SK-N-SH treated with all-trans-retinoic acid at 6 μM for 48 hours (cell line): Measurements from ENCODE around the gene CD300LF.
A peak's percentile ranks its signal among the peaks of the same experiment; 100 is the strongest.

Experiments
- ATAC-seq: fragments of 200-7000 bp; cut with Tn5 transposase; 3 replicates; pipeline ENCODE4 v1.9.1; 2020; ENCODE audit warnings: mild to moderate bottlenecking, moderate library complexity
- ARNTL ChIP-seq: fragments of 450-650 bp; formaldehyde crosslinking; IDR thresholded peaks from 2 replicates; pipeline ENCODE4 v1.5.0; 2020; ENCODE audit warnings: low read depth, mild to moderate bottlenecking, moderate library complexity, borderline replicate concordance
- BACH2 ChIP-seq: fragments of 250-450 bp; sonication (Bioruptor Pico); IDR thresholded peaks from 2 replicates; pipeline ENCODE4 v1.9.0; 2021; ENCODE audit warnings: mild to moderate bottlenecking, borderline replicate concordance
- CREB5 ChIP-seq: fragments of 250-450 bp; sonication (Bioruptor Pico); IDR thresholded peaks from 2 replicates; pipeline ENCODE4 v1.5.1; 2020; ENCODE audit warnings: low read depth, mild to moderate bottlenecking, moderate library complexity
- CSDC2 ChIP-seq: fragments of 250-450 bp; sonication (Bioruptor Pico); IDR thresholded peaks from 2 replicates; pipeline ENCODE4 v1.5.0; 2020; ENCODE audit warnings: mild to moderate bottlenecking, moderate library complexity
- CSRNP3 ChIP-seq: fragments of 250-450 bp; sonication (Bioruptor Pico); IDR thresholded peaks from 2 replicates; pipeline ENCODE4 v1.5.1; 2021; ENCODE audit warnings: mild to moderate bottlenecking, moderate library complexity
- ESRRG ChIP-seq: fragments of 250-450 bp; sonication (Bioruptor Pico); IDR thresholded peaks from 2 replicates; pipeline ENCODE4 v1.6.1; 2021; ENCODE audit warnings: mild to moderate bottlenecking
- GLIS3 ChIP-seq: fragments of 250-450 bp; sonication (Bioruptor Pico); IDR thresholded peaks from 2 replicates; pipeline ENCODE4 v1.5.0; 2020; ENCODE audit warnings: mild to moderate bottlenecking, moderate library complexity
- ISL1 ChIP-seq: fragments of 250-450 bp; sonication (Bioruptor Pico); IDR thresholded peaks from 2 replicates; pipeline ENCODE4 v2.1.2; 2022; ENCODE audit warnings: mild to moderate bottlenecking, moderate library complexity
- OSR1 ChIP-seq: fragments of 250-450 bp; sonication (Bioruptor Pico); IDR thresholded peaks from 2 replicates; pipeline ENCODE4 v1.8.0; 2022; ENCODE audit warnings: moderate library complexity, mild to moderate bottlenecking, inconsistent platforms
- PATZ1 ChIP-seq: fragments of 250-450 bp; sonication (Bioruptor Pico); IDR thresholded peaks from 2 replicates; pipeline ENCODE4 v1.8.0; 2020; ENCODE audit warnings: mild to moderate bottlenecking, moderate library complexity, borderline replicate concordance
- POU6F1 ChIP-seq: fragments of 250-450 bp; sonication (Bioruptor Pico); IDR thresholded peaks from 2 replicates; pipeline ENCODE4 v1.8.0; 2021; ENCODE audit warnings: low read depth, mild to moderate bottlenecking, moderate library complexity, borderline replicate concordance
- PPARA ChIP-seq: fragments of 250-450 bp; sonication (Bioruptor Pico); IDR thresholded peaks from 2 replicates; pipeline ENCODE4 v1.5.0; 2020; ENCODE audit warnings: mild to moderate bottlenecking, borderline replicate concordance
- RARB ChIP-seq: fragments of 250-450 bp; sonication (Bioruptor Pico); IDR thresholded peaks from 2 replicates; pipeline ENCODE4 v1.8.0; 2021; ENCODE audit warnings: mild to moderate bottlenecking, moderate library complexity
- TOX ChIP-seq: fragments of 250-450 bp; sonication (Bioruptor Pico); IDR thresholded peaks from 2 replicates; pipeline ENCODE4 v1.8.0; 2021; ENCODE audit warnings: mild to moderate bottlenecking, moderate library complexity, borderline replicate concordance
- TSHZ2 ChIP-seq: fragments of 250-450 bp; sonication (Bioruptor Pico); IDR thresholded peaks from 2 replicates; pipeline ENCODE4 v1.5.0; 2020; ENCODE audit warnings: mild to moderate bottlenecking, moderate library complexity
- ZFP3 ChIP-seq: fragments of 250-450 bp; sonication (Bioruptor Pico); IDR thresholded peaks from 2 replicates; pipeline ENCODE4 v1.5.0; 2020; ENCODE audit warnings: mild to moderate bottlenecking, moderate library complexity
- ZFP30 ChIP-seq: fragments of 450-650 bp; formaldehyde crosslinking; IDR thresholded peaks from 2 replicates; pipeline ENCODE4 v1.5.0; 2022; ENCODE audit warnings: mild to moderate bottlenecking, moderate library complexity
- ZNF565 ChIP-seq: fragments of 450-650 bp; formaldehyde crosslinking; conservative IDR thresholded peaks from 2 replicates; pipeline ENCODE4 v1.5.0; 2020; ENCODE audit warnings: low read depth, mild to moderate bottlenecking, moderate library complexity
- ZNF70 ChIP-seq: fragments of 450-650 bp; formaldehyde crosslinking; IDR thresholded peaks from 2 replicates; pipeline ENCODE4 v1.5.0; 2020; ENCODE audit warnings: mild to moderate bottlenecking, moderate library complexity

Gene CD300LF

GRCh38 chr17:74671031-74671771 is 41.5 kb downstream of the CD300LF start (continued):
- peak; percentile 38; the same call in 1 of the 2 replicates for TF ChIP-seq POU6F1 (CRISPR knock-in tag)
- TF ChIP-seq PPARA, result peak; percentile 96
- TF ChIP-seq CSRNP3, result peak; percentile 51; the same call in 1 of the 2 replicates
- no peak for TF ChIP-seq RARB (CRISPR knock-in tag)
- peak; percentile 94 for TF ChIP-seq ZFP3 (CRISPR knock-in tag)
- TF ChIP-seq BACH2 (CRISPR knock-in tag), result peak; percentile 85; the same call in 1 of the 2 replicates
- peak; percentile 63; the same call in 1 of the 2 replicates for TF ChIP-seq ARNTL (CRISPR knock-in tag)
- peak; percentile 71; the same call in 1 of the 2 replicates for TF ChIP-seq ZFP30 (CRISPR knock-in tag)
- 0 out of 2 replicates have a peak, but pooled peaks have one; percentile 37 for TF ChIP-seq ZNF70 (CRISPR knock-in tag)
- peak; percentile 95 for TF ChIP-seq ZNF565 (CRISPR knock-in tag)

- no peak for ATAC-seq
- TF ChIP-seq GLIS3 (CRISPR knock-in tag) (no peak), POU6F1 (CRISPR knock-in tag) (no peak), TSHZ2 (CRISPR knock-in tag) (no peak), ZFP30 (CRISPR knock-in tag) (no peak), OSR1 (no peak), RARB (CRISPR knock-in tag) (no peak), ESRRG (CRISPR knock-in tag) (no peak), CSDC2 (CRISPR knock-in tag) (no peak)
- TF ChIP-seq, all 23 proteins: peak for 0
Measured at GRCh38 chr17:74670329-74670728, 42.4 kb downstream of the CD300LF start.

GRCh38 chr17:74663561-74663960 is 49.2 kb downstream of the CD300LF start:
- no peak for ATAC-seq
- TF ChIP-seq TOX (no peak), ISL1 (no peak), PATZ1 (CRISPR knock-in tag) (no peak), POU6F1 (CRISPR knock-in tag) (no peak), BACH2 (CRISPR knock-in tag) (no peak), CREB5 (CRISPR knock-in tag) (no peak), GLIS3 (CRISPR knock-in tag) (no peak), ESRRG (CRISPR knock-in tag) (no peak), ZFP3 (CRISPR knock-in tag) (no peak), CSDC2 (CRISPR knock-in tag) (no peak), PPARA (no peak), ARNTL (CRISPR knock-in tag) (no peak), RARB (CRISPR knock-in tag) (no peak), ZNF70 (CRISPR knock-in tag) (no peak), OSR1 (no peak)
